SU-DHL-6 (cell line): Measurements from ENCODE around the gene SLCO3A1.

ENCODE experiments used
- H2AFZ ChIP-seq: fragments of 200-600 bp; sonication (generic); 2 replicates; pipeline ENCODE4 v1.6.1; 2014; ENCODE audit warnings: low read depth, mild to moderate bottlenecking, moderate library complexity, mixed read lengths, antibody characterized with exemption, low read length; ENCODE audit not compliant: severe bottlenecking
- H3F3A ChIP-seq: fragments of 200-600 bp; shearing (Covaris generic); 2 replicates; pipeline ENCODE4 v1.6.0; 2016; ENCODE audit warnings: antibody characterized with exemption, mild to moderate bottlenecking; ENCODE audit not compliant: insufficient read depth
- H3K27ac ChIP-seq: fragments of 200-600 bp; sonication (generic); 2 replicates; pipeline ENCODE4 v1.5.1; 2016; ENCODE audit warnings: low read depth, mild to moderate bottlenecking, low read length, moderate library complexity, mixed read lengths
- H3K27me3 ChIP-seq: fragments of 200-600 bp; sonication (generic), shearing (Covaris generic); 2 replicates; pipeline ENCODE4 v1.6.0; 2014; ENCODE audit warnings: mild to moderate bottlenecking, low read length
- H3K36me3 ChIP-seq: fragments of 200-600 bp; sonication (generic); 2 replicates; pipeline ENCODE4 v1.6.1; 2014; ENCODE audit warnings: mild to moderate bottlenecking, low read length, mixed read lengths
- H3K4me2 ChIP-seq: fragments of 300-600, 200-600 bp; shearing (Covaris generic), sonication (generic); 2 replicates; pipeline ENCODE4 v1.6.0; 2014; ENCODE audit warnings: low read length, low read depth, mild to moderate bottlenecking; ENCODE audit not compliant: poor library complexity, severe bottlenecking
- H3K4me3 ChIP-seq: fragments of 200-600 bp; sonication (generic); 2 replicates; pipeline ENCODE4 v1.5.1; 2014; ENCODE audit warnings: antibody characterized with exemption, low read length, mild to moderate bottlenecking, mixed read lengths; ENCODE audit not compliant: insufficient read depth, poor library complexity, severe bottlenecking
- H3K79me2 ChIP-seq: fragments of 200-600 bp; sonication (generic); 2 replicates; pipeline ENCODE4 v1.6.1; 2014; ENCODE audit warnings: mild to moderate bottlenecking, low read length, moderate library complexity; ENCODE audit not compliant: insufficient read depth
- H3K9ac ChIP-seq: fragments of 200-600 bp; sonication (generic); 2 replicates; pipeline ENCODE4 v1.7.0; 2014; ENCODE audit warnings: mild to moderate bottlenecking, low read length
- H3K9me2 ChIP-seq: fragments of 200-600 bp; sonication (generic); replicated peaks from 2 replicates; pipeline ENCODE4 v1.6.1; 2014; ENCODE audit warnings: low read length; ENCODE audit not compliant: insufficient read depth
- H3K9me3 ChIP-seq: fragments of 200-600 bp; sonication (generic); 2 replicates; pipeline ENCODE4 v1.6.1; 2014; ENCODE audit warnings: low read length, mixed read lengths; ENCODE audit not compliant: insufficient read depth
- H4K20me1 ChIP-seq: fragments of 200-600 bp; sonication (generic); 2 replicates; pipeline ENCODE4 v1.6.1; 2014; ENCODE audit warnings: low read depth, mild to moderate bottlenecking, antibody characterized with exemption, low read length, moderate library complexity, mixed read lengths
- CTCF ChIP-seq: fragments of 200-600 bp; sonication (generic); IDR thresholded peaks from one replicate; pipeline ENCODE4 v1.5.1; 2017; ENCODE audit warnings: antibody characterized with exemption, mild to moderate bottlenecking, low read length, moderate library complexity; ENCODE audit not compliant: insufficient read depth, poor library complexity, severe bottlenecking
- EZH2phosphoT487 ChIP-seq: fragments of 200-600 bp; sonication (generic), shearing (Covaris generic); conservative IDR thresholded peaks from 2 replicates; pipeline ENCODE4 v1.6.1; 2018; ENCODE audit warnings: mild to moderate bottlenecking, antibody characterized with exemption, low read length, moderate library complexity, mixed read lengths

Gene SLCO3A1

GRCh38 chr15:92170897-92171296, 317.4 kb downstream of the SLCO3A1 start:
- Histone ChIP-seq H3K4me2 (no peak overlapping the region), H3K9me3 (no peaks in the 10 kb centered on the region), H3K79me2 (no peaks in the 10 kb centered on the region), H3F3A (no peaks in the 10 kb centered on the region), H2AFZ (no peak overlapping the region), H3K27me3 (no peaks in the 10 kb centered on the region), H3K9me2 (no peaks in the 10 kb centered on the region), H3K4me3 (no peak overlapping the region), H4K20me1 (no peaks in the 10 kb centered on the region), H3K36me3 (no peaks in the 10 kb centered on the region), H3K9ac (no peak overlapping the region), H3K27ac (no peak overlapping the region)
- no peak for TF ChIP-seq CTCF
- no peak for TF ChIP-seq EZH2phosphoT487

GRCh38 chr15:92178911-92179310, 325.4 kb downstream of the SLCO3A1 start:
- Histone ChIP-seq H3K9ac (no peak overlapping the region), H3K79me2 (no peaks in the 10 kb centered on the region), H3K4me3 (no peak overlapping the region), H2AFZ (no peak overlapping the region), H4K20me1 (no peaks in the 10 kb centered on the region), H3K27ac (no peak overlapping the region), H3K36me3 (no peaks in the 10 kb centered on the region), H3F3A (no peaks in the 10 kb centered on the region), H3K9me3 (no peaks in the 10 kb centered on the region), H3K9me2 (no peaks in the 10 kb centered on the region), H3K4me2 (no peak overlapping the region), H3K27me3 (no peaks in the 10 kb centered on the region)
- TF ChIP-seq EZH2phosphoT487 (no peak), CTCF (no peak)

DNA sequence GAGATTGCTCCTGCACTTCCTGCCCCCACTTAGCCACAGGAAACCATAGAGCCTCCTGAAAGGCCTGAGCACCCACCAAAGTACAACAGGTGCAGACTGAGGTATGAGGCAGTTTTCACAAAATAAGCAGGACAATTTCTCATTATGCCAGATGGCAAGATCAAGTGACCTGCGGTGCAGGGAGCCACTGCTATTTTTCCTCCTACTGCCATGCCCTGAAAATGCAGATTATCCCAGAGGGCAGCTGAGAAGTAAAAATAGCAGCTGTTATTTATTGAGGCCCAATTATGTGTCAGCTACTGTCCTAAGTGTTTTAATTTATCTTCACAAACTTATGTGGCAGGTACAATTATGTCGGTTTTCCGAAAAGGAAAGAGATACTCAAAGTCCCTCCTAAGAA, 330.6 kb downstream of the SLCO3A1 start:
- Histone ChIP-seq H3K9me3 (no peaks in the 10 kb centered on the region), H3K4me2 (no peak overlapping the region), H3K9ac (no peak overlapping the region), H3K27ac (no peak overlapping the region), H3F3A (no peaks in the 10 kb centered on the region), H3K27me3 (no peaks in the 10 kb centered on the region), H3K36me3 (no peaks in the 10 kb centered on the region), H3K4me3 (no peak overlapping the region), H3K79me2 (no peaks in the 10 kb centered on the region), H4K20me1 (no peaks in the 10 kb centered on the region), H3K9me2 (no peaks in the 10 kb centered on the region), H2AFZ (no peak overlapping the region)
- TF ChIP-seq EZH2phosphoT487 (no peak), CTCF (no peak)

DNA sequence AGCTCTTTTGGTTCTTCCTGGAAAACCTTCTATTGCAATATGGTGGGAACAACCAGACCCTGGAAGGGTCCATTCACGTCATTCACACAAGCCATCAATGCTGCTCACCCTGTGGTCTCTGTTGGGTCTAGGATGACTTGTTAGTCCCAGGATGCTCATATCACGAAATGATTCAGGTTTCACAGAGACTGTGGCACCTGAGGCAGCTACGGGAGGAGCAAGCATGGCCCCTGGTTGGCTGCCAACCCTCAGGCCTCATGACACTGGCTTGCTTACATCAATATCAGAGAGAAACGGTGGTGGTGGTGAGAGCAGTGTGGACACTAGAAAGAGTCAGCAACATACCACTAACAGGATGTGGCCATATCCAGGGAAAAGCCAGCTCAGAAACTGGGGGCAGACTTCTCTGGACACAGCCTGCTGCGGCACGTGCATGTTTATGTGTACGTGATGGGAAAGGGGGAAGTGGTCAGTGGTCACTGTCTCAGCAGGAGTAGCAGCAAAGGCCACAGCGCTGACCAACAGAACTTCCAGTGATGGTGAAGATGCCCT, 331.2 kb downstream of the SLCO3A1 start:
- no peak for TF ChIP-seq CTCF
- TF ChIP-seq EZH2phosphoT487 = no peak

More for the DNA sequence above, 331.2 kb downstream of the SLCO3A1 start:
- Histone ChIP-seq H3K9me3 (no peaks in the 10 kb centered on the region), H3K79me2 (no peaks in the 10 kb centered on the region), H3K27ac (no peak overlapping the region), H3K27me3 (no peaks in the 10 kb centered on the region), H3K9ac (no peak overlapping the region), H3K4me3 (no peak overlapping the region), H3K36me3 (no peaks in the 10 kb centered on the region), H2AFZ (no peak overlapping the region), H3F3A (no peaks in the 10 kb centered on the region), H3K9me2 (no peaks in the 10 kb centered on the region), H3K4me2 (no peak overlapping the region), H4K20me1 (no peaks in the 10 kb centered on the region)
